ENCODE results near the gene OR8B4.

The OR8B4 gene

GRCh38 chr11:124402326-124402922, 22.2 kb downstream of the OR8B4 start:
- TF ChIP-seq REST (IDR thresholded peaks at IDR 0.05; ENCODE audit: insufficient read depth in 1 of 2, low read depth in 2 of 2, low read length in 2 of 2) (no peak), TAF1 (IDR thresholded peaks at IDR 0.05; ENCODE audit: borderline replicate concordance, insufficient read depth, low read length) (no peak), POLR2AphosphoS5 (IDR thresholded peaks at IDR 0.05; ENCODE audit: low read depth, low read length) (no peak), SIN3A (IDR thresholded peaks at IDR 0.05; ENCODE audit: borderline replicate concordance, insufficient read depth, low read length) (no peak), FOXP2 (optimal IDR thresholded peaks at IDR 0.05; ENCODE audit: borderline replicate concordance, extremely low read depth, extremely low read length, insufficient read depth) (no peak)

- TF ChIP-seq REST (IDR thresholded peaks at IDR 0.05; ENCODE audit: insufficient read depth in 1 of 2, low read depth in 2 of 2, low read length in 2 of 2): no peak
- TF ChIP-seq FOXP2 (optimal IDR thresholded peaks at IDR 0.05; ENCODE audit: borderline replicate concordance, extremely low read depth, extremely low read length, insufficient read depth): no peak
- TF ChIP-seq POLR2AphosphoS5 (IDR thresholded peaks at IDR 0.05; ENCODE audit: low read depth, low read length): no peak
- TF ChIP-seq TAF1 (IDR thresholded peaks at IDR 0.05; ENCODE audit: borderline replicate concordance, insufficient read depth, low read length): no peak
- TF ChIP-seq SIN3A (IDR thresholded peaks at IDR 0.05; ENCODE audit: borderline replicate concordance, insufficient read depth, low read length): no peak
These were observed 25.7 kb downstream of the OR8B4 start, which contains the start of gene OR8B3 for GRCh38 chr11:124398924-124399323. Gene OR8B3, minus strand, starts transcription at chr11:124399024. Its CDS starts 1,673 bp downstream, at chr11:124397351.

- TF ChIP-seq SIN3A (IDR thresholded peaks at IDR 0.05; ENCODE audit: borderline replicate concordance, insufficient read depth, low read length) (no peak), FOXP2 (optimal IDR thresholded peaks at IDR 0.05; ENCODE audit: borderline replicate concordance, extremely low read depth, extremely low read length, insufficient read depth) (no peak), REST (IDR thresholded peaks at IDR 0.05; ENCODE audit: insufficient read depth in 1 of 2, low read depth in 2 of 2, low read length in 2 of 2) (no peak)
These were observed 30.3 kb downstream of the OR8B4 start for GRCh38 chr11:124394408-124394807.

GRCh38 chr11:124384399-124384798, 40.3 kb downstream of the OR8B4 start, which contains the start of gene OR8B2:
Gene OR8B2, minus strand, starts transcription at chr11:124384499. Its CDS starts 1,156 bp downstream, at chr11:124383343.
- TF ChIP-seq SIN3A (IDR thresholded peaks at IDR 0.05; ENCODE audit: borderline replicate concordance, insufficient read depth, low read length) (no peak), TAF1 (IDR thresholded peaks at IDR 0.05; ENCODE audit: borderline replicate concordance, insufficient read depth, low read length) (no peak), POLR2AphosphoS5 (IDR thresholded peaks at IDR 0.05; ENCODE audit: low read depth, low read length) (no peak), FOXP2 (optimal IDR thresholded peaks at IDR 0.05; ENCODE audit: borderline replicate concordance, extremely low read depth, extremely low read length, insufficient read depth) (no peak), REST (IDR thresholded peaks at IDR 0.05; ENCODE audit: insufficient read depth in 1 of 2, low read depth in 2 of 2, low read length in 2 of 2) (no peak)

Data from PFSK-1 (cell line).